ENCODE measurements around the gene LIF. TPM values are rescaled to one million over a fixed set of nuclear protein-coding genes. Genes with fewer than 3 reads are reported as not detected.
A peak's percentile ranks its signal among the peaks of the same experiment; 100 is the strongest.

The LIF gene
- total RNA-seq, 1 experiment from 2014 or later: 34.4 TPM

DNA sequence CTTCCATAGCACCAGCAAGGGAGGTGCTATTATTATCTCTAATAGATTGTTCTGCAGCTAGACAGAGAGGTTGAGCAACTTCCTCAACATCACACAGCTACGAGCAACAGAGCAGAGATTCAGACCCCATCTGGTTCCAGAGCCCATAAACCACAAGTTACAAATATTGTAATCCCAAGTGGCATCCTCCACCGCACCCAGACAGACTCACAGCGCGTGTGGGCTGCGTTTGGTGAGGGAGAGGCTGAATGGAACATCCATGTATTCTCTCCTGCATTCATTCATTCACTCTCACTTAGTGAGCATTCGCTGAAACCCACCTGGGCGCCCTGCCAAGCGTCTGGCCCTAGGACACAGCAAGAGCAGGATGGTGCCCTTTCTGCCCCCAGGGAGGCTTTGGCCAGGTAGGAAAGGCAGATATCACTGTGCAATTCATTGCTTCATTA, 33.5 kb downstream of the LIF start:
- DNase-seq (ENCODE audit: low read depth, low spot score) (no peak), ATAC-seq (peak; percentile 34)
- in situ Hi-C loops (cut with HindIII; ENCODE audit: low pct_unique_long_range_greater_than_20kb, low sequenced_read_pairs): no loop called here

DNA sequence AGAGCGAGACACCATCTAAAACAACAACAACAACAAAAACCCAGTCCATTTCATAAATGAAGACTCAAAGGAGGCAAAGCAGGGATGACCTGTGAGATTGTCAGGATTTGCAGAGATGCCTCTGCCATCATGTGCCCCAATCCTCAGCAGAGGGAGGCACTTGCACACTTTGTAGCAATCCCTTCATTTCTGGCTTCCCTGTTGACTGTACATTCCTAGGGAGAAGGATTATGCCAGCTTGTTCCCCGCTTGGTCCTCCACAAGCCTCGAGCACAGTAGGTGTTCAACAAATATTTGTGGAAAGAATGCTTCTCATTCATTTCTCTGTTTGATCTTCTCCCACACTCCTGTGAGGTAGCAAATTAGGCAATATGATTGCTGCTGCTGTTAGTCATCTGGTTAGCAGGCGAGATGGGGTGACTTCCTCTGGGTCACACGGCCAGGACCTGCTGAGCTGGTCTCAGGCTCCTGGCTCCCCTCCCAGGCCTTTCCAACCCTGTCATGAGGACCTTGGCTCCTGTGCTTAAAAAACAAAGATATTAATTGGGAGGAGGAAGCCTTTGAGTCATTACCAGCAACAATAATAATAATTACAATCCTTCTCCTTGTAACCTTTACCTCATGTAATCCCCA, 34.1 kb downstream of the LIF start:
- H3K9me3 ChIP-seq (ENCODE audit: control insufficient read depth, insufficient read depth, low read depth, low read length): no peaks in the 10 kb centered on the region
- CTCF ChIA-PET: interaction anchor here (1.0 kb wide), 1 partner anchor 39 kb away, joined by 3 read pairs; no protein-coding TSS in a partner anchor
- in situ Hi-C loops (cut with HindIII; ENCODE audit: low pct_unique_long_range_greater_than_20kb, low sequenced_read_pairs) (no loop called here), intact Hi-C loops (cut with micrococcal nuclease; ENCODE audit: unreplicated experiment) (loop anchor here (5.0 kb wide), 2 partner anchors 35 to 105 kb away; partner anchors contain the start of gene LIF)
- H3K4me1 ChIP-seq (ENCODE audit: control insufficient read depth, insufficient read depth, low read length): peaks cover 63% of the 10 kb centered on the region
- no TSS peak for BruUV-seq (replicated peaks)
- TF ChIP-seq, protein P1, sequence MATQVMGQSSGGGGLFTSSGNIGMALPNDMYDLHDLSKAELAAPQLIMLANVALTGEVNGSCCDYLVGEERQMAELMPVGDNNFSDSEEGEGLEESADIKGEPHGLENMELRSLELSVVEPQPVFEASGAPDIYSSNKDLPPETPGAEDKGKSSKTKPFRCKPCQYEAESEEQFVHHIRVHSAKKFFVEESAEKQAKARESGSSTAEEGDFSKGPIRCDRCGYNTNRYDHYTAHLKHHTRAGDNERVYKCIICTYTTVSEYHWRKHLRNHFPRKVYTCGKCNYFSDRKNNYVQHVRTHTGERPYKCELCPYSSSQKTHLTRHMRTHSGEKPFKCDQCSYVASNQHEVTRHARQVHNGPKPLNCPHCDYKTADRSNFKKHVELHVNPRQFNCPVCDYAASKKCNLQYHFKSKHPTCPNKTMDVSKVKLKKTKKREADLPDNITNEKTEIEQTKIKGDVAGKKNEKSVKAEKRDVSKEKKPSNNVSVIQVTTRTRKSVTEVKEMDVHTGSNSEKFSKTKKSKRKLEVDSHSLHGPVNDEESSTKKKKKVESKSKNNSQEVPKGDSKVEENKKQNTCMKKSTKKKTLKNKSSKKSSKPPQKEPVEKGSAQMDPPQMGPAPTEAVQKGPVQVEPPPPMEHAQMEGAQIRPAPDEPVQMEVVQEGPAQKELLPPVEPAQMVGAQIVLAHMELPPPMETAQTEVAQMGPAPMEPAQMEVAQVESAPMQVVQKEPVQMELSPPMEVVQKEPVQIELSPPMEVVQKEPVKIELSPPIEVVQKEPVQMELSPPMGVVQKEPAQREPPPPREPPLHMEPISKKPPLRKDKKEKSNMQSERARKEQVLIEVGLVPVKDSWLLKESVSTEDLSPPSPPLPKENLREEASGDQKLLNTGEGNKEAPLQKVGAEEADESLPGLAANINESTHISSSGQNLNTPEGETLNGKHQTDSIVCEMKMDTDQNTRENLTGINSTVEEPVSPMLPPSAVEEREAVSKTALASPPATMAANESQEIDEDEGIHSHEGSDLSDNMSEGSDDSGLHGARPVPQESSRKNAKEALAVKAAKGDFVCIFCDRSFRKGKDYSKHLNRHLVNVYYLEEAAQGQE (IDR thresholded peaks at IDR 0.05; ENCODE audit: insufficient read depth in 1 of 2, low read depth in 2 of 2, low read length in 1 of 2): no peak
- TF ChIP-seq POLR2AphosphoS5 (IDR thresholded peaks at IDR 0.05; ENCODE audit: low read depth, low read length) (peak; percentile 84), TCF7L2 (IDR thresholded peaks at IDR 0.05; ENCODE audit: low read depth, low read length) (peak; percentile 95), SIN3A (IDR thresholded peaks at IDR 0.05; ENCODE audit: borderline replicate concordance, insufficient read depth, low read depth, low read length) (no peak)
- TF ChIP-seq, protein P2, sequence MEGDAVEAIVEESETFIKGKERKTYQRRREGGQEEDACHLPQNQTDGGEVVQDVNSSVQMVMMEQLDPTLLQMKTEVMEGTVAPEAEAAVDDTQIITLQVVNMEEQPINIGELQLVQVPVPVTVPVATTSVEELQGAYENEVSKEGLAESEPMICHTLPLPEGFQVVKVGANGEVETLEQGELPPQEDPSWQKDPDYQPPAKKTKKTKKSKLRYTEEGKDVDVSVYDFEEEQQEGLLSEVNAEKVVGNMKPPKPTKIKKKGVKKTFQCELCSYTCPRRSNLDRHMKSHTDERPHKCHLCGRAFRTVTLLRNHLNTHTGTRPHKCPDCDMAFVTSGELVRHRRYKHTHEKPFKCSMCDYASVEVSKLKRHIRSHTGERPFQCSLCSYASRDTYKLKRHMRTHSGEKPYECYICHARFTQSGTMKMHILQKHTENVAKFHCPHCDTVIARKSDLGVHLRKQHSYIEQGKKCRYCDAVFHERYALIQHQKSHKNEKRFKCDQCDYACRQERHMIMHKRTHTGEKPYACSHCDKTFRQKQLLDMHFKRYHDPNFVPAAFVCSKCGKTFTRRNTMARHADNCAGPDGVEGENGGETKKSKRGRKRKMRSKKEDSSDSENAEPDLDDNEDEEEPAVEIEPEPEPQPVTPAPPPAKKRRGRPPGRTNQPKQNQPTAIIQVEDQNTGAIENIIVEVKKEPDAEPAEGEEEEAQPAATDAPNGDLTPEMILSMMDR (IDR thresholded peaks at IDR 0.05): no peak
- POLR2A ChIA-PET: interaction anchor here (0.6 to 1.2 kb wide), 4 partner anchors 16 to 30 kb away, joined by 3 to 4 read pairs (median 3); no protein-coding TSS in a partner anchor
- no peak overlapping the region for H3K4me3 ChIP-seq (ENCODE audit: low read depth in 2 of 2, low read length in 2 of 2)
- no peaks in the 10 kb centered on the region for H3K27me3 ChIP-seq (ENCODE audit: control insufficient read depth, insufficient read depth, low read length)
- peak; percentile 86 for ATAC-seq
- peak; percentile 93 for DNase-seq (ENCODE audit: low read depth, low spot score)
- H3K36me3 ChIP-seq (ENCODE audit: control insufficient read depth, insufficient read depth, low read length): no peaks in the 10 kb centered on the region
- peak overlapping the region; percentile 98 for H3K27ac ChIP-seq (ENCODE audit: low read length)

More for the DNA sequence above, 33.5 kb downstream of the LIF start:
- intact Hi-C loops (cut with micrococcal nuclease; ENCODE audit: unreplicated experiment): loop anchor here (5.0 kb wide), 2 partner anchors 34 to 106 kb away; partner anchors contain the start of gene LIF
- TF ChIP-seq, protein P2 (IDR thresholded peaks at IDR 0.05): no peak
- TF ChIP-seq TCF7L2 (IDR thresholded peaks at IDR 0.05; ENCODE audit: low read depth, low read length): no peak
- TF ChIP-seq, protein P1 (IDR thresholded peaks at IDR 0.05; ENCODE audit: insufficient read depth in 1 of 2, low read depth in 2 of 2, low read length in 1 of 2): no peak
- TF ChIP-seq POLR2AphosphoS5 (IDR thresholded peaks at IDR 0.05; ENCODE audit: low read depth, low read length): no peak
- no peak for TF ChIP-seq SIN3A (IDR thresholded peaks at IDR 0.05; ENCODE audit: borderline replicate concordance, insufficient read depth, low read depth, low read length)
- Histone ChIP-seq H3K4me1 (ENCODE audit: control insufficient read depth, insufficient read depth, low read length) (peaks cover 62% of the 10 kb centered on the region), H3K4me3 (ENCODE audit: low read depth in 2 of 2, low read length in 2 of 2) (no peak overlapping the region), H3K27me3 (ENCODE audit: control insufficient read depth, insufficient read depth, low read length) (no peaks in the 10 kb centered on the region), H3K36me3 (ENCODE audit: control insufficient read depth, insufficient read depth, low read length) (no peaks in the 10 kb centered on the region), H3K9me3 (ENCODE audit: control insufficient read depth, insufficient read depth, low read depth, low read length) (no peaks in the 10 kb centered on the region), H3K27ac (ENCODE audit: low read length) (peak overlapping the region; percentile 98)
- ChIA-PET CTCF (interaction anchor here (1.0 kb wide), 1 partner anchor 38 kb away, joined by 3 read pairs; no protein-coding TSS in a partner anchor), POLR2A (interaction anchor here (0.6 to 1.2 kb wide), 3 partner anchors 17 to 30 kb away, joined by 3 to 4 read pairs (median 3); no protein-coding TSS in a partner anchor)
- BruUV-seq (replicated peaks): no TSS peak

Data from Panc1 (cell line).